Neural crest cell (in vitro differentiated cells): ENCODE results near the gene IKZF4. TPM values are rescaled to one million over a fixed set of nuclear protein-coding genes. Genes with fewer than 3 reads are reported as not detected.
"Not testable (repeated sequence)": the region's sequence is repeated elsewhere in the genome, so short reads cannot be mapped to it uniquely, and the experiment has no call there.

Source experiments
- DNase-seq: peaks from one replicate; pipeline ENCODE4 v3.0.0; 2021; ENCODE audit warnings: low read depth, mixed read lengths, low spot score
- H3K27ac Mint-ChIP-seq: one replicate; pipeline ENCODE4 v1.8.0; 2021; ENCODE audit warnings: mild to moderate bottlenecking, mixed read lengths; ENCODE audit not compliant: unreplicated experiment
- H3K27me3 Mint-ChIP-seq: 2 replicates; pipeline ENCODE4 v1.8.0; 2021; ENCODE audit warnings: low read depth, mild to moderate bottlenecking, mixed read lengths
- H3K36me3 Mint-ChIP-seq: 2 replicates; pipeline ENCODE4 v1.8.0; 2021; ENCODE audit warnings: low read depth, mild to moderate bottlenecking, mixed read lengths
- H3K4me1 Mint-ChIP-seq: 2 replicates; pipeline ENCODE4 v1.8.0; 2021; ENCODE audit warnings: mixed read lengths
- H3K4me3 Mint-ChIP-seq: one replicate; pipeline ENCODE4 v1.8.0; 2021; ENCODE audit warnings: mild to moderate bottlenecking, mixed read lengths
- H3K9me3 Mint-ChIP-seq: 2 replicates; pipeline ENCODE4 v1.8.0; 2021; ENCODE audit warnings: mixed read lengths
- total RNA-seq: library from RNA; stranded (reverse); gene quantifications from 2 replicates; pipeline ENCODE4 v1.2.1, GENCODE V29; 2021
- TF ChIP-seq, protein P1 (sequence below): fragments of 200-600 bp; sonication (generic); conservative IDR thresholded peaks from 2 replicates; pipeline ENCODE4 v1.5.0; 2021; ENCODE audit warnings: antibody characterized with exemption, mild to moderate bottlenecking

Gene IKZF4
- total RNA-seq, 1 donor from 2014 or later = 42.3 TPM

DNA sequence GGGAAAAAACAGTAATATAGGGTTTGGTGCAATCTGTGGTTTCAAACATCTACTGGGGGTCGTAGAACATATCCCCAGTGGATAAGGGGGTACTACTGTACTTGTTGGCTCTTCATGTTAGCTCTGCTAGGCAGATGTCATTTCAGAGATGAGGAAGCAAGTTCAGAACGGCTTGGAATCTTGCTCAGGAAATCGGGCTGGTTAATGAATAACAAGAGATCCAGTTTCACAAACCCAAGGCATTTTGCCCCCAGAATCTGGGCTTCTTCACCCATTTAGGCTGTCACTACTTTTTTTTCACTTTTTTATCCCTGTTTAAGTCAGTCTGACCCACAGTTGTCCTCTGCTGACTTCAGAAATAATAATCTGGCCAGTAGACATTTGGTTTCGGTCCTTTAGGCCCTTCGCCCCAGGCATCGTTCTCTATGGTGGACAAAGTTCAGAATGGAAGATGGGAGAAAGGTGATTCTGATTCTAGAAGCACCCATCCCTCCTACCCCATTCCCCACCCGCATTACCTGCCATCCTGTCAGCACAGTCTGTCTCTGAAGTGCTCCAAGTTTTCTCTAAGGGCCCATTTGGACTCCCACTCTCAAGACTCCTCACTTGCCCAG is 19.2 kb upstream of the IKZF4 start:
- no peaks in the 10 kb centered on the region for H3K27me3 Mint-ChIP-seq
- TF ChIP-seq, protein P1, sequence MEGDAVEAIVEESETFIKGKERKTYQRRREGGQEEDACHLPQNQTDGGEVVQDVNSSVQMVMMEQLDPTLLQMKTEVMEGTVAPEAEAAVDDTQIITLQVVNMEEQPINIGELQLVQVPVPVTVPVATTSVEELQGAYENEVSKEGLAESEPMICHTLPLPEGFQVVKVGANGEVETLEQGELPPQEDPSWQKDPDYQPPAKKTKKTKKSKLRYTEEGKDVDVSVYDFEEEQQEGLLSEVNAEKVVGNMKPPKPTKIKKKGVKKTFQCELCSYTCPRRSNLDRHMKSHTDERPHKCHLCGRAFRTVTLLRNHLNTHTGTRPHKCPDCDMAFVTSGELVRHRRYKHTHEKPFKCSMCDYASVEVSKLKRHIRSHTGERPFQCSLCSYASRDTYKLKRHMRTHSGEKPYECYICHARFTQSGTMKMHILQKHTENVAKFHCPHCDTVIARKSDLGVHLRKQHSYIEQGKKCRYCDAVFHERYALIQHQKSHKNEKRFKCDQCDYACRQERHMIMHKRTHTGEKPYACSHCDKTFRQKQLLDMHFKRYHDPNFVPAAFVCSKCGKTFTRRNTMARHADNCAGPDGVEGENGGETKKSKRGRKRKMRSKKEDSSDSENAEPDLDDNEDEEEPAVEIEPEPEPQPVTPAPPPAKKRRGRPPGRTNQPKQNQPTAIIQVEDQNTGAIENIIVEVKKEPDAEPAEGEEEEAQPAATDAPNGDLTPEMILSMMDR = no peak
- no peaks in the 10 kb centered on the region for H3K9me3 Mint-ChIP-seq
- H3K36me3 Mint-ChIP-seq = peaks cover 26% of the 10 kb centered on the region
- H3K27ac Mint-ChIP-seq = no peak overlapping the region
- DNase-seq = no peak
- peak overlapping the region; percentile 58 for H3K4me3 Mint-ChIP-seq
- peaks cover 30% of the 10 kb centered on the region for H3K4me1 Mint-ChIP-seq

DNA sequence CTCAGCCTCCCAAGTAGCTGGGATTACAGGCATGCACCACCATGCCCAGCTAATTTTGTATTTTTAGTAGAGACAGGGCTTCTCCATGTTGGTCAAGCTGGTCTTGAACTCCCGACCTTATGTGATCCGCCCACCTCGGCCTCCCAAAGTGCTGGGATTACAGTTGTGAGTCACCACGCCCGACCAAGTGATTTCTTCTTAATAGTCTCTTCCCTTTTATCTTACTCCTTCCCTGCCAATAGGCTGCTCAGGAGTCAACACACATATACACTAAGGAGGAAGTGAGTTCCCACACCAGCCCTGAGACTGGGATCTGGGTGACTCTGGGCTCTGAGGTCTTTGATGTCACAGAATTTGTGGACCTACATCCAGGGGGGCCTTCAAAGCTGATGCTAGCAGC is 17.5 kb upstream of the IKZF4 start:
- not testable (repeated sequence) for H3K27ac Mint-ChIP-seq, DNase-seq, H3K27me3 Mint-ChIP-seq, H3K9me3 Mint-ChIP-seq
- H3K4me1 Mint-ChIP-seq = peaks cover 28% of the 10 kb centered on the region
- H3K36me3 Mint-ChIP-seq = peaks cover 32% of the 10 kb centered on the region
- peak overlapping the region; percentile 67 for H3K4me3 Mint-ChIP-seq

DNA sequence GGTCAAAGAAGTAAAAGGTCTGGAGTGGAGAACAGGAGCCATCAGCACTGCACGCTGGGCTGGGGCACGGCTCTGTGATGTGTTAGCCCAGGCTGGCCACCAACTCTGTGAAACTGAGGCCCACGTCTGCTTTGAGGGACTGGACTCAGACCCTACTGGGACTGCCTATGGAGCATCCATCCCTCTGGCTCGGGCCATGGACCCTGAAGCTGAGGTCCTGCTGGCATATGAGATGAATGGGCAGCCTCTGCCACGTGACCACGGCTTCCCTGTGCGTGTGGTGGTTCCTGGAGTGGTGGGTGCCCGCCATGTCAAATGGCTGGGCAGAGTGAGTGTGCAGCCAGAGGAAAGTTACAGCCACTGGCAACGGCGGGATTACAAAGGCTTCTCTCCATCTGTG is 16.6 kb upstream of the IKZF4 start:
- Mint-ChIP-seq H3K27ac (no peak overlapping the region), H3K27me3 (no peaks in the 10 kb centered on the region), H3K4me3 (peak overlapping the region; percentile 86), H3K4me1 (peaks cover 28% of the 10 kb centered on the region), H3K36me3 (peaks cover 32% of the 10 kb centered on the region), H3K9me3 (no peaks in the 10 kb centered on the region)
- DNase-seq = no peak
- TF ChIP-seq, protein P1 = no peak

DNA sequence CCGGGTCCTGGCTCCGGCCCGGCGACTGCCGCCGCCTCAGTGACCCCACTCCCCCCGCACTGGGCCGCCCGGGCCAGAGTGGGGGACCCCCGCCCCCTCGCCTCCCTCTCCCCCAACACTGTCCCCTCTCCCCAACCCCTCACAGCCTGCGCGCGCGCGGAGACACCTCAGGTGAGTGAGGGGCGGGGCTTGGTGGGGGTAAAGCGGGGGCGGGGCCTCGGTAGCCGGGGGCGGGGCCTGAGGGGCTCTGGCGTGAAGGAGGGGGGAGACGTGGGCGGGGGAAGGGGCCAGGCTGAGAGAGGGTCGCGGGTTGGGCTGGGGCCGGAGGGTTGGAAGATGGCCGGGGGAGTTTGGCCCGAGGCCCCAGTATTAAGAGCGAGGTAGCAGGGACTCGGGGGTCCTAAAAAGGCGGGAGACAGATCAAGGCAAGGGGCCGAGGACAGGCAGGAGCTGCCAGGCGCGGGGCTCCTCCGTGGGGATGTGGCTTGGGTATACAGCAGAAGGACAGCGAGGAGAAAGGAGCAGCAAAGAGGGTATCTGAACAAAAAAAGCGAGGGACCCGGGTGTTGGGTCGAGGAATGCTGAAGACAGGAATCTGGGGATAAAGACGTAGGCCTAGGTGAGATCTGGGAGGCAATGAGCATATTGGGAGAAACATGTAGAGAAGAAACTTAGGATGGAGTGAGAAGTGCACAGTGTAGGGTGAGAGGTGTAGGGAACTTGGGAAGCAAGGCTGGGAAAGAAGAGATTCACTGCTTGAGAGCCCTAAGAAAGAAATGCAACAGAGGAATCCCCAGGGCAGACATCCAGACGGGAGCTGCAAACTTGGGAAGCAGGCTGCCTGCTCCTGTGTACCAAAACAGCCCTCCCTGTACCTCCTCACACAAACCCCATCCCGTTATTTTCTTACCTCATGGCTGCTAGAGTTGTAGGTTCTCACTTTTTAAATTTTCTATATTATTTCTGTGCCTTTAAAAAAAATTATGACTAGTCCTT is 13.0 kb upstream of the IKZF4 start:
- TF ChIP-seq, protein P1 = no peak
- Mint-ChIP-seq H3K4me3 (peak overlapping the region; percentile 92), H3K27me3 (no peaks in the 10 kb centered on the region), H3K27ac (peak overlapping the region; percentile 90), H3K9me3 (no peaks in the 10 kb centered on the region), H3K4me1 (peaks cover 41% of the 10 kb centered on the region), H3K36me3 (peaks cover 23% of the 10 kb centered on the region)
- DNase-seq = peak; percentile 70

DNA sequence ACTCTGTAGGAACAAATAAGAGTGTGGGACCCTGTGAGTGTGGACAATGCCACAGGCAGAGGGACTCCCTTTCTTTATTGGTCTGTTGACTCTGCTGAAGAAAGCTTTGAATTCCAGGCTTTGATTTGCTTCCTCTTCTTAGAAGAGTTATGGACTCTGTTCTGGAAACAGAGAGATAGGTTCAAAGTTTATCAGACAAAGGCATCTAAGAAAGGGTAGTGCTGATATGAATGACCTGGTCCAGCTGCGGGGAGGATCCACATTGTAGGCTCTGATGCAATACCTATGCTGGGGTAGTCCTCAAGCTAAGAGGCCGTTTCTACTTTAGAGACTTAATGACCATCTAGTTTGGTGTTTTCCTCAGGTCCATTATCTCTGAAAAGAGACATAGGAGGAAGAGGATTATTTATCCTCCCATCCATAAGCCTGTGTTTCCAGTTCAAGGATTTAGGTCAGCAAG is 10.7 kb upstream of the IKZF4 start:
- TF ChIP-seq, protein P1 = no peak
- no peak overlapping the region for H3K27ac Mint-ChIP-seq
- no peaks in the 10 kb centered on the region for H3K27me3 Mint-ChIP-seq
- no peak for DNase-seq
- H3K4me1 Mint-ChIP-seq = peaks cover 45% of the 10 kb centered on the region
- no peaks in the 10 kb centered on the region for H3K9me3 Mint-ChIP-seq
- H3K36me3 Mint-ChIP-seq = peaks cover 11% of the 10 kb centered on the region
- H3K4me3 Mint-ChIP-seq = peak overlapping the region; percentile 74
